ENCODE data around the gene MEPE. TPM values are rescaled to one million over a fixed set of nuclear protein-coding genes. Genes with fewer than 3 reads are reported as not detected.

Gene MEPE
- total RNA-seq, 6 experiments from 2014 or later = not detected

- Mint-ChIP-seq H3K27me3 (ENCODE audit: insufficient read depth) (no peaks in the 10 kb centered on the region; the same call in 1 of the 2 replicates), H3K9me3 (no peaks in the 10 kb centered on the region), H3K36me3 (ENCODE audit: low read depth) (no peaks in the 10 kb centered on the region), H3K4me3 (no peak overlapping the region), H3K4me1 (ENCODE audit: low read depth) (peaks cover 15% of the 10 kb centered on the region), H3K27ac (no peak overlapping the region)
- DNase-seq = no peak
- no peak for TF ChIP-seq CTCF (IDR thresholded peaks at IDR 0.05)
Measured at GRCh38 chr4:87835197-87835596, 2.4 kb downstream of the MEPE start.

GRCh38 chr4:87835743-87836142 lies 3.0 kb downstream of the MEPE start:
- Mint-ChIP-seq H3K27me3 (ENCODE audit: insufficient read depth) (no peaks in the 10 kb centered on the region; the same call in 1 of the 2 replicates), H3K4me1 (ENCODE audit: low read depth) (peaks cover 15% of the 10 kb centered on the region), H3K36me3 (ENCODE audit: low read depth) (no peaks in the 10 kb centered on the region), H3K9me3 (no peaks in the 10 kb centered on the region), H3K4me3 (no peak overlapping the region), H3K27ac (no peak overlapping the region)
- DNase-seq = no peak
- TF ChIP-seq CTCF (IDR thresholded peaks at IDR 0.05) = no peak

GRCh38 chr4:87838205-87838604 lies 5.4 kb downstream of the MEPE start:
- Mint-ChIP-seq H3K27ac (no peak overlapping the region), H3K4me1 (ENCODE audit: low read depth) (peaks cover 15% of the 10 kb centered on the region), H3K27me3 (ENCODE audit: insufficient read depth) (no peaks in the 10 kb centered on the region; the same call in 1 of the 2 replicates), H3K9me3 (no peaks in the 10 kb centered on the region), H3K36me3 (ENCODE audit: low read depth) (no peaks in the 10 kb centered on the region), H3K4me3 (no peak overlapping the region)
- no peak for DNase-seq
- peak; percentile 74 for TF ChIP-seq CTCF (IDR thresholded peaks at IDR 0.05)

GRCh38 chr4:87838890-87839591 lies 6.3 kb downstream of the MEPE start:
- H3K36me3 Mint-ChIP-seq (ENCODE audit: low read depth) = no peaks in the 10 kb centered on the region
- TF ChIP-seq CTCF (IDR thresholded peaks at IDR 0.05) = peak; percentile 93
- no peaks in the 10 kb centered on the region; the same call in 1 of the 2 replicates for H3K27me3 Mint-ChIP-seq (ENCODE audit: insufficient read depth)
- H3K9me3 Mint-ChIP-seq = no peaks in the 10 kb centered on the region
- no peak overlapping the region for H3K4me3 Mint-ChIP-seq
- H3K4me1 Mint-ChIP-seq (ENCODE audit: low read depth) = peaks cover 23% of the 10 kb centered on the region
- no peak overlapping the region for H3K27ac Mint-ChIP-seq
- peak; percentile 41 for DNase-seq

GRCh38 chr4:87839592-87839946 lies 6.8 kb downstream of the MEPE start:
- Mint-ChIP-seq H3K4me3 (no peak overlapping the region), H3K27me3 (ENCODE audit: insufficient read depth) (no peaks in the 10 kb centered on the region; the same call in 1 of the 2 replicates), H3K9me3 (no peaks in the 10 kb centered on the region), H3K36me3 (ENCODE audit: low read depth) (no peaks in the 10 kb centered on the region), H3K4me1 (ENCODE audit: low read depth) (peaks cover 28% of the 10 kb centered on the region), H3K27ac (no peak overlapping the region)
- TF ChIP-seq CTCF (IDR thresholded peaks at IDR 0.05) = peak; percentile 6
- DNase-seq = no peak
